Measurements from ENCODE around the gene AUNIP. TPM values are rescaled to one million over a fixed set of nuclear protein-coding genes. Genes with fewer than 3 reads are reported as not detected.

Gene AUNIP
- total RNA-seq, 1 experiment from 2014 or later: 17.6 TPM

GRCh38 chr1:25832336-25833037 lies 26.8 kb downstream of the AUNIP start:
- Histone ChIP-seq H3K9ac (ENCODE audit: low read length) (no peak overlapping the region), H3K27ac (ENCODE audit: low read length) (no peak overlapping the region), H3K36me3 (ENCODE audit: low read depth, low read length) (peaks cover 79% of the 10 kb centered on the region), H3K27me3 (ENCODE audit: low read length) (no peaks in the 10 kb centered on the region), H3K4me2 (ENCODE audit: low read length) (no peak overlapping the region), H3K79me2 (ENCODE audit: low read length) (peaks cover 51% of the 10 kb centered on the region), H3K4me1 (ENCODE audit: insufficient read depth, low read length) (no peaks in the 10 kb centered on the region), H3K9me2 (replicated peaks; ENCODE audit: low read length) (no peaks in the 10 kb centered on the region), H3F3A (ENCODE audit: low read length, unreplicated experiment) (peaks cover 6% of the 10 kb centered on the region), H3K4me3 (ENCODE audit: low read length) (no peak overlapping the region), H3K9me3 (ENCODE audit: low read length) (no peaks in the 10 kb centered on the region), H4K20me1 (ENCODE audit: low read length) (peaks cover 4% of the 10 kb centered on the region; the same call in 1 of the 2 replicates), H2AFZ (ENCODE audit: low read length) (no peak overlapping the region)
- ChIA-PET POLR2A (ENCODE audit: unreplicated experiment) (no interaction called here), CTCF (no interaction called here)
- BruUV-seq (replicated peaks): TSS peak; percentile 41
- ATAC-seq (peak; percentile 57), DNase-seq (peak; percentile 50)
- intact Hi-C loops (cut with micrococcal nuclease): no loop called here
- TF ChIP-seq, protein P1, sequence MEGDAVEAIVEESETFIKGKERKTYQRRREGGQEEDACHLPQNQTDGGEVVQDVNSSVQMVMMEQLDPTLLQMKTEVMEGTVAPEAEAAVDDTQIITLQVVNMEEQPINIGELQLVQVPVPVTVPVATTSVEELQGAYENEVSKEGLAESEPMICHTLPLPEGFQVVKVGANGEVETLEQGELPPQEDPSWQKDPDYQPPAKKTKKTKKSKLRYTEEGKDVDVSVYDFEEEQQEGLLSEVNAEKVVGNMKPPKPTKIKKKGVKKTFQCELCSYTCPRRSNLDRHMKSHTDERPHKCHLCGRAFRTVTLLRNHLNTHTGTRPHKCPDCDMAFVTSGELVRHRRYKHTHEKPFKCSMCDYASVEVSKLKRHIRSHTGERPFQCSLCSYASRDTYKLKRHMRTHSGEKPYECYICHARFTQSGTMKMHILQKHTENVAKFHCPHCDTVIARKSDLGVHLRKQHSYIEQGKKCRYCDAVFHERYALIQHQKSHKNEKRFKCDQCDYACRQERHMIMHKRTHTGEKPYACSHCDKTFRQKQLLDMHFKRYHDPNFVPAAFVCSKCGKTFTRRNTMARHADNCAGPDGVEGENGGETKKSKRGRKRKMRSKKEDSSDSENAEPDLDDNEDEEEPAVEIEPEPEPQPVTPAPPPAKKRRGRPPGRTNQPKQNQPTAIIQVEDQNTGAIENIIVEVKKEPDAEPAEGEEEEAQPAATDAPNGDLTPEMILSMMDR (conservative IDR thresholded peaks at IDR 0.05; ENCODE audit: low read depth, low read length): no peak
- TF ChIP-seq EZH2phosphoT487 (IDR thresholded peaks at IDR 0.05; ENCODE audit: borderline replicate concordance, low read length) (no peak), EZH2 (IDR thresholded peaks at IDR 0.05; ENCODE audit: low read length, unreplicated experiment) (no peak)

DNA sequence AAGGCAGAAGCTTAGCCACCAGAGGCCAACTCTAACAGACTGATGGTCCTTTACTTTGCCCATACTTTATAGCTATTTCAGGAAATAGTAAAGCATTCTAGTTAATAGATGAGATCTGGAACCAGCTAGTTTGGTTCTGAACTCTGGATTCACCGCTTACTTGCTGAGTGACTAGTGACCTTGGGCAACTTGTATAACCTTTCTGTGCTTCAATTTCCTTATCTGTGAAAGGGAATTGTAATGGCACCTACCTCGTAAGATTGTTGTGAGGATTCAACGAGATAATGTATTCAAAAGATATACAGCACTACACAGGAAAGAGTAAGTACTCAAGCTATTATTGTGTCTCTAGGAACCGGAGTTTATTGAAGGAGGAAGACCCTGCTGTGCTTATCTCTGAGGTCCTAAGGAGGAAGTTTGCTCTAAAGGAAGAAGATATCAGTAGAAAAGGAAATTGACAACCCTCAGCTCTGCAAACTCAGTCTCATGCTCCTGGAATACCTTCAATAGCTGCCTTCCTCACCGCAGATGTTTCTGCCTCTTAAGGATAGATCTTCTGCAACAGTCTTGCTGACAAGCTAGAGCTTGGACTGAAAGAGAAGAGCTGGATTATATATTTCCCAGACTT lies 27.6 kb downstream of the AUNIP start:
- Histone ChIP-seq H3K4me3 (ENCODE audit: low read length) (no peak overlapping the region), H3K27me3 (ENCODE audit: low read length) (no peaks in the 10 kb centered on the region), H3K4me1 (ENCODE audit: insufficient read depth, low read length) (no peaks in the 10 kb centered on the region), H4K20me1 (ENCODE audit: low read length) (no peaks in the 10 kb centered on the region), H3K27ac (ENCODE audit: low read length) (no peak overlapping the region), H3K9ac (ENCODE audit: low read length) (no peak overlapping the region), H3K36me3 (ENCODE audit: low read depth, low read length) (peaks cover 76% of the 10 kb centered on the region), H3K9me2 (replicated peaks; ENCODE audit: low read length) (no peaks in the 10 kb centered on the region), H3K4me2 (ENCODE audit: low read length) (no peak overlapping the region), H3F3A (ENCODE audit: low read length, unreplicated experiment) (no peaks in the 10 kb centered on the region), H3K79me2 (ENCODE audit: low read length) (peaks cover 45% of the 10 kb centered on the region), H3K9me3 (ENCODE audit: low read length) (no peaks in the 10 kb centered on the region), H2AFZ (ENCODE audit: low read length) (no peak overlapping the region)
- ChIA-PET CTCF (no interaction called here), POLR2A (ENCODE audit: unreplicated experiment) (no interaction called here)
- no peak for DNase-seq
- ATAC-seq: no peak
- BruUV-seq (replicated peaks): no TSS peak
- intact Hi-C loops (cut with micrococcal nuclease): no loop called here
- no peak for TF ChIP-seq EZH2 (IDR thresholded peaks at IDR 0.05; ENCODE audit: low read length, unreplicated experiment)
- TF ChIP-seq EZH2phosphoT487 (IDR thresholded peaks at IDR 0.05; ENCODE audit: borderline replicate concordance, low read length): no peak
- TF ChIP-seq, protein P1 (conservative IDR thresholded peaks at IDR 0.05; ENCODE audit: low read depth, low read length): no peak

GRCh38 chr1:25829046-25829445 lies 30.2 kb downstream of the AUNIP start:
- Histone ChIP-seq H3K27me3 (ENCODE audit: low read length) (no peaks in the 10 kb centered on the region), H3K27ac (ENCODE audit: low read length) (no peak overlapping the region), H3K9me2 (replicated peaks; ENCODE audit: low read length) (no peaks in the 10 kb centered on the region), H2AFZ (ENCODE audit: low read length) (no peak overlapping the region), H3K4me2 (ENCODE audit: low read length) (no peak overlapping the region), H3K79me2 (ENCODE audit: low read length) (peaks cover 29% of the 10 kb centered on the region), H3K9ac (ENCODE audit: low read length) (no peak overlapping the region), H3K36me3 (ENCODE audit: low read depth, low read length) (peaks cover 64% of the 10 kb centered on the region; the same call in 1 of the 2 replicates), H3K9me3 (ENCODE audit: low read length) (no peaks in the 10 kb centered on the region), H3K4me1 (ENCODE audit: insufficient read depth, low read length) (no peaks in the 10 kb centered on the region), H4K20me1 (ENCODE audit: low read length) (no peaks in the 10 kb centered on the region), H3K4me3 (ENCODE audit: low read length) (no peak overlapping the region), H3F3A (ENCODE audit: low read length, unreplicated experiment) (no peaks in the 10 kb centered on the region)
- ChIA-PET POLR2A (ENCODE audit: unreplicated experiment) (no interaction called here), CTCF (no interaction called here)
- no peak for DNase-seq
- intact Hi-C loops (cut with micrococcal nuclease): no loop called here
- no TSS peak for BruUV-seq (replicated peaks)
- TF ChIP-seq, protein P1 (conservative IDR thresholded peaks at IDR 0.05; ENCODE audit: low read depth, low read length): no peak
- TF ChIP-seq EZH2phosphoT487 (IDR thresholded peaks at IDR 0.05; ENCODE audit: borderline replicate concordance, low read length) (no peak), EZH2 (IDR thresholded peaks at IDR 0.05; ENCODE audit: low read length, unreplicated experiment) (no peak)
- no peak for ATAC-seq
